Cerebellar nuclear complex (tissue), 1 donor: ENCODE results near the gene GOLGA6B.
"Not testable (repeated sequence)": the region's sequence is repeated elsewhere in the genome, so short reads cannot be mapped to it uniquely, and the experiment has no call there.

ENCODE experiments used
- DNase-seq, 2 experiments: peaks; one replicate each; lab custom pipeline; 2025; lab: John Stamatoyannopoulos, UW

The GOLGA6B gene

GRCh38 chr15:72654397-72654796 lies at the start of gene GOLGA6B:
GOLGA6B (plus strand) TSS chr15:72654697; CDS start chr15:72654738, 41 bp downstream.
- DNase-seq: not testable (repeated sequence)

DNA sequence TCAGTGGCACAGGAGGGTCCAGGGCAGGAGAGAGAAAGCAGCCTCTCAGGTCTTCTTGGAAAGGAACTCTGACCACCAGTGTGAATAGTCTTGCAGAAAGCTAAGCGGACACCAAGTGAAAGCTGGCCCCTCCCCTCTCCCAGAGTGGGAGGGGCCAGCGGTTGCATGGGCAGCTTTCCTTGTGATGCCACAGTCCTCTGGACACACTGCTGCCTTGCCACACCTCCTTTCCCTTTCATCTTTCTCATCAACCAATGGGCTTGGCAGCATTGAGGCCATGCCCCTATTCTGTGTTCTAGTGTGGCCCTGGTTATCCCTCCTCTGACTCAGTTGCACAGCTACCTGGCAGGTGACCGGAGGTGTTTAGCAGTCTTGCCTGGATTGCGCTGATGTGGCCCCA lies 49.7 kb upstream of the GOLGA6B start:
- no peak for DNase-seq

DNA sequence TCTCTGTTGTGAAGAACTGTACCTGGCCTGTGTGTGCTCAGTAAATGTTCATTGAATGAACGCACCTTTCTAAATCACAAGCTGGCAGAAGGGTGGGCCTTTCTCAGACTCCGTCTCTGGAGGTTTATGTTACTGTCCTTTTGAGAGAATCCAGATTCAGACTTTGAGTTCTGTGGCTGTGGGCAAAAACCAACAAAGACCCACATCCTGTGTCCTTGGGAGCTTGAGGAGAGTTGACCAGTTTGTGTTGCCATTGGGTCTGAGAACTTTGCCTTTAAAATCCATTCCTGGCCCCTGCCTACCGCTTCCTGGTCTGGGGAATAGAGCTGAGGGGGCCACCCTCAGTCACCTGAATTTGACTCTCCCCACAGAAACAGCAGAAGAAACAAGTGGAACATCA lies 46.4 kb upstream of the GOLGA6B start:
- DNase-seq: not testable (repeated sequence)

DNA sequence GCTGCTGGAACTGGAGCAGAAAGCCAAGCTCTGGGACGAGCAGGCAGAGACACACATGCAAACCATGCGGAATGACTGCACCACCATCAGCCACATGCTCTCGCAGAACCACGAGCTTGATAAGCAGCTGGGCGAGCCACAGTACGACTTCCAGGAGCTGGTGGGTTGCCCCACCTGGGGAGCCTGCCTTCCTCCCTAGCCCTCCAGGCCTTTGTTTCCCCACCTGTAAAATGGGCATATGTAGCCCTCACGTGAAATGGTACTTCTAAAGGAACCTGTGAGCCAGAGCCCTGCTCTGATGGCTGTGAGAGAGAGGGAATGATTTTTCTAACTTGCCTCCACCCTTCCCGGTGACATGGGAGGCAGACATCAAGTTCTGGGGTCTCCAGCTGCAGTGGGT lies 44.6 kb upstream of the GOLGA6B start:
- DNase-seq: no peak

DNA sequence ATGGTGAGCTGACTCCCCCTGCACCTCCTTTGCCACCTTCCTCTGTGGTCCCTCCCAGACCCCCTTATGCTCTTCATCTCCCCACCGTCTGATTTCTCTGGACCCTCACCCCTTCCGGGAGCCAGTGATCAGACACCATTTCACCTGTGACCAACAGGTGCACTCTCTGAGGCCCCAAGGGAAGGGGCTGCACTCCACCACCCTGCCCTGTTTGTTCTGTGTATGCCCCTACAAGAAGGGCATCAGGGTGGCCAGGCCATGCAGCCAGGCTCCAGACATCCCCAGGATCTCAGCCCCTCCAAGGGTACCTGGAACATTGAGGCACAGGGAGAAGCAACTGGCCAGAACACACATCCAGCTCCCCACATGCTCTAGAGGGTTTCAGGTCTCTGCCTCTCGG lies 42.2 kb upstream of the GOLGA6B start:
- DNase-seq: not testable (repeated sequence)

DNA sequence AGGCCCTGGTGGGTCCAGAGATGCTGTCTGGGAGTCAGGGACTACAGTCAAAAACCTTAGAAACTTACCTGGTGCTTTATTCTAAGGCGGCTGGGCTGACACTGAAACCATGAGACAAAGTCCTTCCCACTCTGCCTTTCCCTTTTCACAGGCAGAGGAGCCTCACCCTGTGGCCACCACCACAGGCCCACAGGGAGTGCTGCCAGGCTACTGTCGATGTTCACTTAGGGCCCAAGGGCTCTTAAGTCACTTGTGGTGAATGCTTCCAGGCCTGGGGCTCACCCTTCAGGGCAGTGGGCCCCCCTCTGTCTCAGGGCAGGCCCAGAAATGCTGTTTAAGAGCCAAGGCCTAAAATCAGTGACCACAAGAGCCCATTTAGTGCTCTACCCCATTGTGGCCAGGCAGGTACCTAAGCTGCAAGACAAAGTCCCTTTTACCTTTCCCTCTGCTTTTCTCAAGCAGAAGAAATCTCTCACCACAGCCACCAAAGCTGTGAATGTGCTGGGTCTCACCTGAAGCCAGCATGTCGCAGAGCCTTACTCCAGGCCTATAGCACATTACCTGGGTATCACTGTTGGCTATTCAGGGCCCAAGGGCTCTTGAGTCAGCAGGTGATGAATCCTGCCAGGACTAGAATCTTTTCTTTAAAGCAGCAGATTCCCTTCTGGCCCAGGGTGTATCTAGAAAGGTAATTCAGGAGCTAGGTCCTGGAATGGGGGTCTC lies 39.5 kb upstream of the GOLGA6B start:
- DNase-seq: no peak

DNA sequence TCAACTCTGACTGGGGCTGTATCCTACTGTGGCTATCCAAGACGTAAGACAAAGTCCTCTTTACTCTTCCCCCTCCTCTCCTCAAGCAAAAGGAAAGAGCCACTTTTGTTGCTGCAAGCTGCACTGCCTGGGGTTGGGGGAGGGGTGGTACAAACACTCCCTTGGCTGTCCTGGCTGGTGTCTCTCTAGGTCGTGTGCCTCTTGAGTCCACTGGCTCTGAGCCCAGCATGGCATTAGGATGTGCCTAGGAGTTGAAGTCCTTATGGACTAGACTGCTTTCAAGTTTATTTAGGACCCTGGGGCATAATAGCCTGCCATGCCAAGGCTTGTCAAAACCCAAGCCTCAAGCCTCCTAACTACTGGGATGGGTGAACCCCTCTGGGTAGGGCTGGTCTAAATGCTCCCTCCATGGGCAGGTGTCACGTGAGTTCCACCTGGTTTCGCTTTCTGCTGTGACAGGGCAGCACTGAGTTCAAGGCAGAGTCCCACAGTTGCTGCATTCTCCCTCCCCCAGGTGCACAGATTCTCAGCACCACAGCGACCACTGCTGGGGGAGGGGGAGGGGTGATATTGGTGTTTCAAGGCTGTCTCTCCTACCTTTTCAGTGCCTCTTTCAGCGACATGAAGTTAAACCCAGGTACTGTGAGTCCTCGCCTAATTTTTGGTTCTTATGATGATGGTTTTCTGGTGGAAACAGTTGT lies 38.8 kb upstream of the GOLGA6B start:
- DNase-seq: not testable (repeated sequence)

DNA sequence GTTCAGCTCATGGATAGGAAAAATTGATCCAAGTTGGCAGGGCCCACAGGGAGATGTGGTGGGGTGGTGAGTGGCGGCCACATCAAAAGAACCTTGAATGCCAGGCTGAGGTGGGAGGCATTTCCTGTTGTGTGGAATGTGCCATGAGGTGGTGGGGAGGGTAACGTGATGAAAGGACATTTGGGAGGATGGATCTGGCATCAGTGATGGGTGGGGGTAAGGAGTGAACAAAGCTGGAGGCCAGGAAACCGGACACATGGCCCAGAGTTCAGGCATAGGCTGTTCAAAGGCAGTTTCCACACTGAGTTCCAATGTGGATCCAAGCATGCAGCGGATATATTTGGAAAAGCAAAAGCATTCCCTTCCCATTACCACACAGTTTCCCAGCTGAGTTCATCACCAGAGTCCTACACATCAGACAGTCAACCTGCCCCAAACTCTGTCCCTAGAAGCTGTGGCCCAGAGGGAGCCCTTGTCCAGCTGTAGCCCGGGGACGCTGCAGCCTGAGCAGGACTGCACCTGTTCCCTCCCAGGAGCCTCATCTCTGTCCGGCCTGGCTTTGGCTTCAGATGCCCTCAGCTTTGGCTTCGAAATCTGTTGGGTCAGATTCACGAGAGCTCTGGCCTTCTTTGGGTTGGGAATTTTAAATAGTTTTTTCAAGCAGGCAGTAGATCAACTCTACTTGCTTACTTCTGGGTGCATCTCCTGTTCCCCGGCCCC lies 37.8 kb upstream of the GOLGA6B start:
- DNase-seq: no peak

- not testable (repeated sequence) for DNase-seq
Measured at GRCh38 chr15:72623854-72624253, 30.6 kb upstream of the GOLGA6B start.

GRCh38 chr15:72626153-72626552 lies 28.3 kb upstream of the GOLGA6B start:
- not testable (repeated sequence) for DNase-seq

- not testable (repeated sequence) for DNase-seq
Measured at GRCh38 chr15:72628249-72629067, 26.0 kb upstream of the GOLGA6B start.

- DNase-seq: not testable (repeated sequence)
Measured at GRCh38 chr15:72629068-72629570, 25.4 kb upstream of the GOLGA6B start.

DNA sequence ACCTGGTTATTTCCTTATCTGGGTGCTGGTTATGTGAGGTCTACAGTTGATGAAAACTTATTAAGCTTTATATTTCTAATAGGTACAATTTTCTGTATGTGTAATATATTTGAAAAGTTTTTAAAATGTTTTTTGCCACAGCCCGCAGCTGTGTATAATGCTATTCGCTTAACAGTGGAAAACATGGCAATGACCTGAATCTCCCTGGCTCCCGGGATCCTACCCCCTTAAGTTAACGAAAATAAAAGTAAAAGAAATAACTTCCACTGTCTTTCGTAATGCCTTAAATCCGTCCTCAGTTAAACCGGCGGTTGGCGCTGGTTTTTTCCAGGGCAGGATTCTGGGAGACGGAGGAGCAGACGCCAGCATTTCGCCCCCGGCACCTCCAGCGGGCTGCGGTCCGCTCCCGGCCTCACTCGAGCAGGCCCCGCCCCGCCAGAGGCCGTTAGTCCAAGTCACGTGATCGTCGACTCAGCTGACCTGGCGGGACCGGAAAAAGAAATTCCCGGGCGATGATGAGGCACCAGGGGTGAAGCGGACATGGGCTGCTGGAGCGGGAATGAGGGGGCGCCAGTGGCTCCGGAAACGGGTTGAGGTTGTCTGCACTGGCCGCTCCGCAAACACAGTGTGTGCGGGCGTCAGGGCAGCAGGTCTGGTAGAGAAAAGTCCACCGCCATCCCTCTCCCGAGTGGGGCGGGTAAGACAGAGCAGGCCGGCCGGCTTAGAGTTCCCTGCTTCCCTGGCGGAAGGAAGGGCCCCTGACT lies 17.8 kb upstream of the GOLGA6B start:
- DNase-seq: not testable (repeated sequence)

- not testable (repeated sequence) for DNase-seq
Measured at GRCh38 chr15:72639759-72640483, 14.6 kb upstream of the GOLGA6B start.

DNA sequence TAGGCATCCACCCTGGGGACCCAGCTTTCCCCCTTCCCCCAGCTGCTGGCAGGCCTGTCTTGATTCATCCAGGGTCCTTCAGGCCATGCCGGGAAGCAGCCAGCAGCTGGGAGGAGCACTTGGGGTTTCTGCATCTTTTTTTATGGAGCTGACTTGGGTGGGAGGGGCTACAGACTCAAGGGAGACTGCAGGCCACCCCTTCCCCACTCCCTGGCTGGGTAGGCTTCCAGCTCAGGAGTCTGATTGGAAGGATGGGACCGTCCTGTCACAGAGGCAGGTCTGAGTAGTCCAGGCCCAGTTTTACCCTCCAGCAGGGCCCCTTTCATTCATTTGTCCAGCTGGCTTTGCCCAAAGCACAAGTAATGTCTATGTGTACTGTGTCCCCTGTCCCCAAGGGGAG lies 12.2 kb upstream of the GOLGA6B start:
- DNase-seq: not testable (repeated sequence)

DNA sequence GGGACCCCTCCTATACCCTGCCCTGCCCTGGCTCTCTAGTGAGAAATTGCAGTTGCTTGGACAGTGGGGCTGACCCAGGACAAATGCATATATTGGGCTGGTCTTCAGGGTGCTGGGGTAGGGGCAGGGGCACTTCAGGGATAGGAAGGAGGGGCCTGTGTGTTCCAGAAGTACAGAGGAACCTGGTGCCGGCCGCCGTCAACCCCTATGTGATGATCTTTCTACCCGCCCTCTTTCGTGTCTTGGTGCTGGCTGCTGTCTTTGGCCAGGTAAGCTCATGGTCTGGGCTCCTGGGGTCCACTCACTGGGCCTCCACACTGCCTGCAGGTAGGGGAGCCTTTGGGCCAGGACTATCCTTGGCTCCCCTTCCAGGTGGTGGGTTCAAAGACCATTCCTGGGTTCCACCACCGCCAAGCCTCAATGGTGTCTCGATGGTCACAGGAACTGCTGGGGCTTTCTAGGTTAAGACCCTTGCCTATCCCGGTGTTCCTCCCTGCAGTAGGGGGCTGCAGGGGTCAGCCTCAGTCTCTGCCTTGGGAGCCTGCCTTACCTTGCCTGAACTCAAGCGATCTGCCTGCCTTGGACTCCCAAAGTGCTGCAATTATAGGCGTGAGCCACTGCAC lies 5.8 kb upstream of the GOLGA6B start:
- DNase-seq: not testable (repeated sequence)

DNA sequence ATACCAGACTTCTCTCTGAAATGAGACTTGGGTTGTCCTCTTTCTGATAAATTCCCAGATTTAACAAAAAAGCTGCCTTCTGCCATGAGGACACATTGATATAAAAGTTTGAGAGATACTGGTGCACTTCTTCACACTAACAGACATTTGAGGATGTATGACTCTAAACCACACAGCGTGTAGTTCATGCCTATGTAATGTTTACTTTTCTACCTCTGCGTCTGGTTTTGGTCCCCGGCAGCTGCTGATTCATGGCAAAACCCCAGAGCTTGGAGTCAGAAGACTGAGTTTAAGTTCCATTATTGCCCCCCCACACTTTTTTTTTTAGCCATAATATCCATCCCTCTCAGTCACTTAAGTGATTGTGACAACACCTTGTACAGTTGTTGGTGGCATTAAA lies 1.5 kb downstream of the GOLGA6B start:
- not testable (repeated sequence) for DNase-seq

DNA sequence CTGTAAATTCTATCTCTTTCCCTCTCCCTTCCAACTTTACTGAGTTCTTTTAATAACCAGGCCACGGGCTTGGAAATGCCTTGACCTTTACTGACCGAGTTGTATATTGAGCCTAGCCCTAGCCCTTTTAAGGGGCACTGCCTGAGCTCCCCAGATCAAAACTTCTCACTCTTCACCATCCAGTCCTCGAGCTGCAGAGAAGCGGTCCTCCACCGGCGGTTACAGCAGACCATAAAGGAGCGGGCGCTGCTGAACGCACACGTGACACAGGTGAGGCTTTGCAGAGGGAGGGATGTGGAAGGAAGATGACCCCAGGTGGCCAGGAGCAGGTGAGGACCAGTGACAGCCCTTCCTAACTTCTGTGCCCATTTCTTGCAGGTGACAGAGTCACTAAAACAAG lies 6.6 kb downstream of the GOLGA6B start:
- DNase-seq: not testable (repeated sequence)

- DNase-seq: not testable (repeated sequence)
Measured at GRCh38 chr15:72663931-72664330, 9.4 kb downstream of the GOLGA6B start.

DNA sequence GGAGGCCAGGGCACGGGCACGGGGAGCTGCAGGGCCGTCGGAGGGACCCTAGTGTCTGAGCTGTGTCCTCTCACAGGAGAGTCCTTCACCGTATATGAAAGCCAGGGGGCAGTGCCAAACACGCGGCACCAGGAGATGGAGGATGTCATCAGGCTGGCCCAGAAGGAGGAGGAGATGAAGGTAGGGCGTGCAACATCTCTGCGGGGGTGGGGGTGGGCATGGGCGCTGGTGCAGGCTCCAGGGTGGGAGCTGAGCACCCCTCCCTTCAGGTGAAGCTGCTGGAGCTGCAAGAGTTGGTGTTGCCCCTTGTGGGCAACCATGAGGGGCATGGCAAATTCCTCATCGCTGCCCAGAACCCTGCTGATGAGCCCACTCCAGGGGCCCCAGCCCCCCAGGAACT lies 11.2 kb downstream of the GOLGA6B start:
- DNase-seq: not testable (repeated sequence)
